Keratinocyte (primary cell): Measurements from ENCODE around the gene MAP3K5. TPM values are rescaled to one million over a fixed set of nuclear protein-coding genes. Genes with fewer than 3 reads are reported as not detected.

ENCODE experiments used
- DNase-seq: peaks from one replicate; pipeline ENCODE4 v3.0.0-alpha.2; 2011; ENCODE audit warnings: low read depth, missing footprints, low spot score
- FAIRE-seq: peaks from 2 replicates; lab custom pipeline; 2011; peaks lifted over from hg19 to GRCh38; lab: Jason Lieb, UNC
- H2AFZ ChIP-seq: 2 replicates; pipeline ENCODE4 v1.6.0; 2012; ENCODE audit warnings: low read length, control low read depth, inconsistent platforms; ENCODE audit not compliant: control insufficient read depth
- H3K27ac ChIP-seq: 2 replicates; pipeline ENCODE4 v1.5.1; 2011; ENCODE audit warnings: low read length; ENCODE audit not compliant: control insufficient read depth, insufficient read depth
- H3K27me3 ChIP-seq: 3 replicates; pipeline ENCODE4 v1.6.0; 2011; ENCODE audit warnings: low read length; ENCODE audit not compliant: control insufficient read depth, insufficient read depth; ENCODE audit errors: extremely low read depth
- H3K36me3 ChIP-seq, 2 experiments: 2 replicates in 1 of 2; 3 replicates in 1 of 2; pipeline ENCODE4 v1.5.1; 2011; ENCODE audit warnings: low read length in 2 of 2, mild to moderate bottlenecking in 1 of 2; ENCODE audit not compliant: control insufficient read depth in 2 of 2, insufficient read depth in 2 of 2; ENCODE audit errors: extremely low read depth in 1 of 2
- H3K4me1 ChIP-seq: 3 replicates; pipeline ENCODE4 v1.5.1; 2011; ENCODE audit warnings: low read length; ENCODE audit not compliant: control insufficient read depth, insufficient read depth; ENCODE audit errors: extremely low read depth
- H3K4me2 ChIP-seq: 3 replicates; pipeline ENCODE4 v1.6.0; 2011; ENCODE audit warnings: low read depth, low read length; ENCODE audit not compliant: control insufficient read depth, insufficient read depth; ENCODE audit errors: extremely low read depth
- H3K4me3 ChIP-seq, 3 experiments: fragments of 200-600 bp in 1 of 3; sonication (generic) in 1 of 3; 2 replicates in 2 of 3; 3 replicates in 1 of 3; pipeline ENCODE4 v1.5.1; 2011 to 2016; ENCODE audit warnings: low read length in 3 of 3, mild to moderate bottlenecking in 3 of 3, control low read depth in 2 of 3, inconsistent platforms in 1 of 3, low read depth in 1 of 3, mixed read lengths in 1 of 3, mixed run types in 1 of 3, moderate library complexity in 1 of 3; ENCODE audit not compliant: control insufficient read depth in 2 of 3, insufficient read depth in 2 of 3; ENCODE audit errors: extremely low read depth in 1 of 3
- H3K79me2 ChIP-seq: 2 replicates; pipeline ENCODE4 v1.6.0; 2012; ENCODE audit warnings: low read length; ENCODE audit not compliant: control insufficient read depth, insufficient read depth
- H3K9ac ChIP-seq: 3 replicates; pipeline ENCODE4 v1.6.0; 2011; ENCODE audit warnings: low read length; ENCODE audit not compliant: control insufficient read depth, insufficient read depth; ENCODE audit errors: extremely low read depth
- H3K9me1 ChIP-seq: 3 replicates; pipeline ENCODE4 v1.6.0; 2011; ENCODE audit warnings: low read length; ENCODE audit not compliant: control insufficient read depth, insufficient read depth; ENCODE audit errors: extremely low read depth
- H3K9me3 ChIP-seq: 2 replicates; pipeline ENCODE4 v1.5.1; 2012; ENCODE audit warnings: low read depth, low read length; ENCODE audit not compliant: control insufficient read depth
- H4K20me1 ChIP-seq: 3 replicates; pipeline ENCODE4 v1.6.0; 2011; ENCODE audit warnings: low read length; ENCODE audit not compliant: control insufficient read depth, insufficient read depth; ENCODE audit errors: extremely low read depth
- CTCF ChIP-seq, 3 experiments: IDR thresholded peaks in 1 of 3; conservative IDR thresholded peaks in 1 of 3; optimal IDR thresholded peaks in 1 of 3; 2 replicates in 2 of 3; 3 replicates in 1 of 3; pipeline versions ENCODE3 to v1.5.1; 2011; ENCODE audit warnings: low read length in 3 of 3, mild to moderate bottlenecking in 3 of 3, moderate library complexity in 2 of 3, control low read depth in 1 of 3, inconsistent platforms in 1 of 3; ENCODE audit not compliant: insufficient read depth in 2 of 3; ENCODE audit errors: extremely low read depth in 1 of 3
- EZH2 ChIP-seq: IDR thresholded peaks from one replicate; pipeline ENCODE4 v1.6.1; 2012; ENCODE audit warnings: inconsistent platforms, mild to moderate bottlenecking, low read length, moderate library complexity
- dilution Hi-C: fragments of 300-500 bp; cut with MboI; formaldehyde crosslinking; loops from one replicate; pipeline ENCODE4 v1.7.0; 2020; ENCODE audit warnings: low sequenced_read_pairs; ENCODE audit not compliant: extremely low pct_ligation_motif_present
- polyA plus RNA-seq, 5 experiments: library from polyadenylated mRNA; depleted of rRNA in 3 of 5; stranded (reverse) in 3 of 5; stranded (forward) in 1 of 5; unstranded in 1 of 5; fragments of >200 nt; gene quantifications; 1 replicate in 1 of 5; 2 replicates in 3 of 5; 3 replicates in 1 of 5; pipeline versions ENCODE4 v1.2.1 to v1.2.3, GENCODE V29; 2011 to 2012; ENCODE audit warnings: missing spikeins in 2 of 5, low read depth in 1 of 5, low replicate concordance in 1 of 5

The MAP3K5 gene
- polyA plus RNA-seq, 1 donor (not counting 4 experiments of a cell fraction or from before 2014, with no cell fraction given), result 3.4 TPM

GRCh38 chr6:136801581-136801980 lies 9.3 kb upstream of the MAP3K5 start:
- TF ChIP-seq CTCF (optimal IDR thresholded peaks at IDR 0.05 in 1 of 3, IDR thresholded peaks at IDR 0.05 in 1 of 3, conservative IDR thresholded peaks at IDR 0.05 in 1 of 3; ENCODE audit: extremely low read depth in 1 of 3, insufficient read depth in 2 of 3, low read length in 3 of 3), result no peak
- no peak for TF ChIP-seq EZH2
- no peak for DNase-seq
- no peaks in the 10 kb centered on the region for H3K36me3 ChIP-seq
- H3K9me3 ChIP-seq, result no peaks in the 10 kb centered on the region
- H2AFZ ChIP-seq, result no peak overlapping the region
- H3K9ac ChIP-seq, result no peak overlapping the region
- H4K20me1 ChIP-seq, result no peaks in the 10 kb centered on the region
- H3K27me3 ChIP-seq, result no peaks in the 10 kb centered on the region
- H3K27ac ChIP-seq, result no peak overlapping the region
- H3K79me2 ChIP-seq, result no peaks in the 10 kb centered on the region
- H3K4me1 ChIP-seq, result no peaks in the 10 kb centered on the region
- no peak overlapping the region for H3K4me2 ChIP-seq
- dilution Hi-C loops, result no loop called here
- no peak for FAIRE-seq
- no peak overlapping the region for H3K4me3 ChIP-seq
- H3K9me1 ChIP-seq, result no peaks in the 10 kb centered on the region

GRCh38 chr6:136798044-136798443 lies 5.8 kb upstream of the MAP3K5 start:
- Histone ChIP-seq H3K27ac (no peak overlapping the region), H3K27me3 (no peaks in the 10 kb centered on the region), H3K9me1 (no peaks in the 10 kb centered on the region), H3K9ac (no peak overlapping the region), H3K36me3 (no peaks in the 10 kb centered on the region), H3K4me2 (no peak overlapping the region), H3K4me3 (no peak overlapping the region), H3K79me2 (no peaks in the 10 kb centered on the region), H4K20me1 (no peaks in the 10 kb centered on the region), H3K4me1 (peaks cover 5% of the 10 kb centered on the region), H2AFZ (no peak overlapping the region), H3K9me3 (no peaks in the 10 kb centered on the region)
- no peak for FAIRE-seq
- dilution Hi-C loops, result no loop called here
- no peak for TF ChIP-seq CTCF (optimal IDR thresholded peaks at IDR 0.05 in 1 of 3, IDR thresholded peaks at IDR 0.05 in 1 of 3, conservative IDR thresholded peaks at IDR 0.05 in 1 of 3; ENCODE audit: extremely low read depth in 1 of 3, insufficient read depth in 2 of 3, low read length in 3 of 3)
- TF ChIP-seq EZH2, result no peak
- no peak for DNase-seq
